Measurements from ENCODE around the gene CHPT1. TPM values are rescaled to one million over a fixed set of nuclear protein-coding genes. Genes with fewer than 3 reads are reported as not detected.

The CHPT1 gene
- total and polyA plus RNA-seq, 9 of the 15 experiments (the other 6 are each of a cell fraction or from before 2014, with no cell fraction given) = 15.3 to 210 (median 91.9) TPM

- TF ChIP-seq ATF2 (CRISPR knock-in tag; IDR thresholded peaks at IDR 0.05) = no peak
- TF ChIP-seq ZNF274 (IDR thresholded peaks at IDR 0.05; ENCODE audit: borderline replicate concordance, low read depth, low read length) = no peak
- TF ChIP-seq ZNF511 (CRISPR knock-in tag; IDR thresholded peaks at IDR 0.05) = no peak
- TF ChIP-seq ZNF407 (IDR thresholded peaks at IDR 0.05; ENCODE audit: low read depth) = no peak
- TF ChIP-seq PCBP1 (IDR thresholded peaks at IDR 0.05; ENCODE audit: low read depth, low read length, poor library complexity, severe bottlenecking) = no peak
- TF ChIP-seq HEY1 (CRISPR knock-in tag; IDR thresholded peaks at IDR 0.05; ENCODE audit: borderline replicate concordance) = no peak
- TF ChIP-seq ATF7 (IDR thresholded peaks at IDR 0.05) = no peak
- no peak for TF ChIP-seq U2AF1 (optimal IDR thresholded peaks at IDR 0.05; ENCODE audit: low read depth, low read length)
- TF ChIP-seq HMG20A (CRISPR knock-in tag; conservative IDR thresholded peaks at IDR 0.05) = no peak
- TF ChIP-seq ZNF277 (CRISPR knock-in tag; IDR thresholded peaks at IDR 0.05; ENCODE audit: borderline replicate concordance) = no peak
- TF ChIP-seq RBBP5 (IDR thresholded peaks at IDR 0.05; ENCODE audit: borderline replicate concordance, insufficient read depth, low read length, poor library complexity, severe bottlenecking) = no peak
- peak; percentile 58; the same call in 1 of the 2 replicates for TF ChIP-seq POLR2A (conservative IDR thresholded peaks at IDR 0.05)
- no peak for TF ChIP-seq ZFX (CRISPR knock-in tag; IDR thresholded peaks at IDR 0.05)
- peak; percentile 65 for TF ChIP-seq SUPT5H (IDR thresholded peaks at IDR 0.05)
- 0 out of 2 replicates have a peak, but pooled peaks have one; percentile 48 for TF ChIP-seq E4F1 (CRISPR knock-in tag; IDR thresholded peaks at IDR 0.05; ENCODE audit: borderline replicate concordance)
These were observed 32.4 kb downstream of the CHPT1 start (continued) for GRCh38 chr12:101729842-101730241.

All from K562 (cell line).